MM.1S (cell line): Measurements from ENCODE around the gene RCOR1.

ENCODE experiments used
- CTCF ChIP-seq: fragments of 300-600 bp; sonication (generic); IDR thresholded peaks from 2 replicates; pipeline ENCODE4 v1.5.1; 2016; ENCODE audit warnings: antibody characterized with exemption, low read length, mixed read lengths
- EZH2 ChIP-seq: fragments of 300-600 bp; sonication (generic); optimal IDR thresholded peaks from 2 replicates; pipeline ENCODE3; 2017; ENCODE audit warnings: low read depth, mild to moderate bottlenecking, antibody characterized with exemption, low read length, mixed read lengths

- no peak for TF ChIP-seq EZH2
- no peak for TF ChIP-seq CTCF
These were observed 36.6 kb downstream of the RCOR1 start for GRCh38 chr14:102629011-102629444.
